KMS-11 (cell line): ENCODE results near the gene NAE1.

Source experiments
- H2AFZ ChIP-seq: fragments of 200-600 bp; sonication (generic); 2 replicates; pipeline ENCODE4 v1.6.1; 2016; ENCODE audit warnings: antibody characterized with exemption, mixed run types, low read depth
- H3K27ac ChIP-seq: fragments of 200-600 bp; sonication (generic); 2 replicates; pipeline ENCODE4 v1.6.1; 2016; ENCODE audit warnings: mild to moderate bottlenecking, mixed run types
- H3K27me3 ChIP-seq: fragments of 200-600 bp; sonication (generic); 2 replicates; pipeline ENCODE4 v1.6.1; 2017; ENCODE audit warnings: mild to moderate bottlenecking, low read depth, mixed run types, moderate library complexity; ENCODE audit not compliant: insufficient read depth
- H3K36me3 ChIP-seq: fragments of 200-600 bp; sonication (generic); 2 replicates; pipeline ENCODE4 v1.6.1; 2017; ENCODE audit warnings: mild to moderate bottlenecking, mixed run types; ENCODE audit not compliant: insufficient read depth
- H3K4me1 ChIP-seq: fragments of 200-600 bp; sonication (generic); 2 replicates; pipeline ENCODE4 v1.6.1; 2016; ENCODE audit warnings: mild to moderate bottlenecking, low read depth, mixed run types; ENCODE audit not compliant: poor library complexity, severe bottlenecking
- H3K4me2 ChIP-seq: fragments of 200-600 bp; sonication (generic); 2 replicates; pipeline ENCODE4 v1.7.0; 2016; ENCODE audit warnings: mild to moderate bottlenecking, mixed run types
- H3K4me3 ChIP-seq: fragments of 200-600 bp; sonication (generic); IDR thresholded peaks from 2 replicates; pipeline ENCODE4 v1.6.1; 2017; ENCODE audit warnings: low read depth, low read length, mixed read lengths; ENCODE audit not compliant: insufficient read depth
- H3K79me2 ChIP-seq: fragments of 200-600 bp; sonication (generic); 2 replicates; pipeline ENCODE4 v1.6.1; 2016; ENCODE audit warnings: low read depth, mixed run types; ENCODE audit not compliant: insufficient read depth
- H3K9ac ChIP-seq: fragments of 200-600 bp; sonication (generic); 2 replicates; pipeline ENCODE4 v1.6.1; 2016; ENCODE audit warnings: mild to moderate bottlenecking, mixed run types
- H4K20me1 ChIP-seq: fragments of 200-600 bp; sonication (generic); 2 replicates; pipeline ENCODE4 v1.6.1; 2016; ENCODE audit warnings: mild to moderate bottlenecking, mixed run types; ENCODE audit not compliant: insufficient read depth
- TF ChIP-seq, protein P1 (sequence below): fragments of 200-600 bp; sonication (generic); conservative IDR thresholded peaks from 2 replicates; pipeline ENCODE4 v1.6.1; 2017; ENCODE audit warnings: low read depth, mild to moderate bottlenecking, antibody characterized with exemption, low read length, moderate library complexity, mixed read lengths

The NAE1 gene

DNA sequence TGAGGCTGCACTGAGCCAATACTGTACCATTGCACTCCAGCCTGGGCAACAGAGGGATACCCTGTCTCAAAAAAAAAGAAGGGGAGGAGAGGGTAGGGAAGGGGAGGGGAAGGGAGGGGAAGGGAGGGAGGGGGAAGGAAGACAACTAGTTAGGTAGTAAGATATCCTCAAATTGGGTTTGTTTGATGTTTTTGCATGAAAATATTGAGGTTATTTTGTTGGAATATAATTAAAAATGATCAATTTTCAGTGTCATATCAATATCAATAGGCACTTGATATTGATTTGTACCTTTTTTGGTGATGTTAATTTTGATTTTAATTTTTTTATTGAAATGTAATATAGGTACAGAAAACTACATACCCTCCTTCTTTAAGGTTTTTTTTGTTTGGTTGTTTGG lies 32.9 kb upstream of the NAE1 start:
- Histone ChIP-seq H3K4me3 (no peak overlapping the region), H3K36me3 (no peaks in the 10 kb centered on the region), H3K27me3 (no peaks in the 10 kb centered on the region), H3K4me1 (peaks cover 5% of the 10 kb centered on the region), H3K9ac (no peak overlapping the region), H3K4me2 (no peak overlapping the region), H2AFZ (no peak overlapping the region), H3K27ac (no peak overlapping the region), H4K20me1 (no peaks in the 10 kb centered on the region), H3K79me2 (no peaks in the 10 kb centered on the region)
- TF ChIP-seq, protein P1, sequence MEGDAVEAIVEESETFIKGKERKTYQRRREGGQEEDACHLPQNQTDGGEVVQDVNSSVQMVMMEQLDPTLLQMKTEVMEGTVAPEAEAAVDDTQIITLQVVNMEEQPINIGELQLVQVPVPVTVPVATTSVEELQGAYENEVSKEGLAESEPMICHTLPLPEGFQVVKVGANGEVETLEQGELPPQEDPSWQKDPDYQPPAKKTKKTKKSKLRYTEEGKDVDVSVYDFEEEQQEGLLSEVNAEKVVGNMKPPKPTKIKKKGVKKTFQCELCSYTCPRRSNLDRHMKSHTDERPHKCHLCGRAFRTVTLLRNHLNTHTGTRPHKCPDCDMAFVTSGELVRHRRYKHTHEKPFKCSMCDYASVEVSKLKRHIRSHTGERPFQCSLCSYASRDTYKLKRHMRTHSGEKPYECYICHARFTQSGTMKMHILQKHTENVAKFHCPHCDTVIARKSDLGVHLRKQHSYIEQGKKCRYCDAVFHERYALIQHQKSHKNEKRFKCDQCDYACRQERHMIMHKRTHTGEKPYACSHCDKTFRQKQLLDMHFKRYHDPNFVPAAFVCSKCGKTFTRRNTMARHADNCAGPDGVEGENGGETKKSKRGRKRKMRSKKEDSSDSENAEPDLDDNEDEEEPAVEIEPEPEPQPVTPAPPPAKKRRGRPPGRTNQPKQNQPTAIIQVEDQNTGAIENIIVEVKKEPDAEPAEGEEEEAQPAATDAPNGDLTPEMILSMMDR, result no peak

DNA sequence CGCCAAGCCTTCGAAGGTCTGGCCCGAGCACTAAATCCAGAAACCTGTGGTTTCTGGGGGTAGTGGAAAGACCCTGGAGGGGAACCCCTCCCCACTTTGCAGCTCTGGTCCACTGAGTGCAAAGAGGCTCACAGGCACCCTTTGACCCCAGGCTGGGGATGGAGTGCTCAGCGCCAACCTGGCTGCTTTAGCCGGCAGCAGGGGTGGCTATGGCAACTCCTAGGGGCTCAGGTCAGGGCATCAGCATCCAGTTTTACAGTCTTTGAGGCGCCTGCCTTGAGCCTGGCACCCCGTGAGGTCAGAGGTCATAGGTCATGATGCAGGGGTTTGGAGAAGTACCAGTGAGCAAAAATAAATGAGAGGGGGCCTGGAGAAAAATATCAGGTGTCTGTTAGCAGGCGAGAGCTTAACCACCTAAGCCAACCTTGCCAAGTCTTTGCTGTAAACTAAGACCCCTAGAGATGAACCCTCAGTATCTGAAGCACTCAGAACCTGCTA lies 31.3 kb upstream of the NAE1 start:
- H2AFZ ChIP-seq, result no peak overlapping the region
- no peak overlapping the region for H3K27ac ChIP-seq
- TF ChIP-seq, protein P1, result no peak
- no peaks in the 10 kb centered on the region for H3K27me3 ChIP-seq
- no peak overlapping the region for H3K9ac ChIP-seq
- H3K79me2 ChIP-seq, result no peaks in the 10 kb centered on the region
- no peak overlapping the region for H3K4me3 ChIP-seq
- H3K36me3 ChIP-seq, result no peaks in the 10 kb centered on the region
- H4K20me1 ChIP-seq, result no peaks in the 10 kb centered on the region
- H3K4me1 ChIP-seq, result peaks cover 5% of the 10 kb centered on the region
- no peak overlapping the region for H3K4me2 ChIP-seq

DNA sequence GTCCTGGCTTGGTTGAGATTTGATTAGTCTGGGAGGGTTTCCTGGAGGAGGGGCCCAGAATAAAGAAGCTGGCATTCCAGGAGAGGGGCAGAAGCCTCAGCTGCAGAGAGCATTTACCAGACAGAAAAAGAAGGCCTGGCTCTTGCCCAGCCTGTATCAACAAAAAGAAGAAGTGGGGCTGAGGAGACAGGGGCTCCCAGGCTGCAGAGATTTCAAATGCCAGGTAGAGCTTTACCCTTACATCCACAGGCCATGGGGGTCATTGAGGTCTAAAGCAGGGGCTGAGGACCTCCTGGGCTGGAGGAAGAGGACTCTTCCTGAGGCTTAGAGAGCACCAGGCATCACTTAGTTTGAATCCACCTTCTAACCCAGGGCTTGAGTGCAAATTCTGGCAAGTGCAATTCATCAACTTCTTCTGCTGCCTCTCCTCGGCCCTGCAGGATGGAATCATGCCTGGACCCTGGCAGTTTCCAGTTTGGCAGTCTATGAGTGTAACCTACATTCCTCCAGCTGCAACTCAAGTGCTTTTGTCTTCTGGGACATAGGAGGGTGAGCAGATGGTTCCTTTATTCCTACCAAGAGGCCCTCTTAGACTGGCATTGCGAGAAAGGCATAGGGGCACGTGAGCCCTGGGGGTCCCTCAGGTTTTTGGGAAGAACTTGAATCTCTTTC lies 28.8 kb upstream of the NAE1 start:
- TF ChIP-seq, protein P1, result no peak
- Histone ChIP-seq H3K36me3 (no peaks in the 10 kb centered on the region), H3K4me2 (no peak overlapping the region), H3K4me1 (peaks cover 5% of the 10 kb centered on the region), H3K27me3 (no peaks in the 10 kb centered on the region), H4K20me1 (no peaks in the 10 kb centered on the region), H3K79me2 (no peaks in the 10 kb centered on the region), H3K27ac (no peak overlapping the region), H3K9ac (no peak overlapping the region), H2AFZ (no peak overlapping the region), H3K4me3 (no peak overlapping the region)

DNA sequence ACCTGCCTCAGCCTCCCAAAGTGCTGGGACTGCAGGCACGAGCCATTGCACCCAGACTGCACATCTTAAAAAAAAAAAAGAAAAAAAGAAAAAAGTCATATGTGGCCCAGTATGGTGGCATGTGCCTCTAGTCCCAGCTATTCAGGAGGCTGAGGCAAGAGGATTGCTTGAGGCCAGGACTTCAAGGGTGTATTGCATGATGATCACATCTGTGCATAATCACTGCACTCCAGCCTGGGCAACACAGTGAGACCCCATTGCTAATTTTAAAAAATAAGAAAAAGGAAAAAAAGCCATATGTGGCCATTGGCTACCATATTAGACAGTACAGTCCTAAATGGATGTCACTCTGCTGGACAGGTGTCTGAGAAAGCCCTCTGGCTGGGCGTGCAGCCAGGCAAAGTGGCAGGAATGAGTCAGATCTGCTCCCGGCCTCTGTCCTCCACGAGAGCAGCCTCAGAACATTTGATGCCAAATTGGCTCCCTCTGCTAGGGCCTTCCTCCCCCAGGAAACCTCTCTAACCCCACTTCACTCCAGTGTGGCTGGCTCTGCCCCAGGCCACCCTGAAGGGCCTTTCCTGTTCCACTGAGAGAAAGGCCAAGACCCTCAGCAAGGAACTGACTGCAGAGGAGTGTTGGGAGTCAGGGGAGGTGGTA lies 28.1 kb upstream of the NAE1 start:
- no peaks in the 10 kb centered on the region for H3K36me3 ChIP-seq
- no peaks in the 10 kb centered on the region for H3K27me3 ChIP-seq
- no peak overlapping the region for H3K9ac ChIP-seq
- H3K4me3 ChIP-seq, result no peak overlapping the region
- H4K20me1 ChIP-seq, result no peaks in the 10 kb centered on the region
- TF ChIP-seq, protein P1, result no peak
- no peak overlapping the region for H3K4me2 ChIP-seq
- peaks cover 5% of the 10 kb centered on the region for H3K4me1 ChIP-seq
- H2AFZ ChIP-seq, result no peak overlapping the region
- H3K27ac ChIP-seq, result no peak overlapping the region
- no peaks in the 10 kb centered on the region for H3K79me2 ChIP-seq
